ENCODE data around the gene NINJ1. TPM values are rescaled to one million over a fixed set of nuclear protein-coding genes. Genes with fewer than 3 reads are reported as not detected.

NINJ1 gene
- total RNA-seq, 1 donor from 2014 or later: 3.9 TPM

GRCh38 chr9:93089481-93089991, 44.5 kb downstream of the NINJ1 start:
- Mint-ChIP-seq H3K27ac (no peak overlapping the region), H3K4me3 (no peak overlapping the region)

GRCh38 chr9:93089024-93089423, 45.0 kb downstream of the NINJ1 start:
- Histone ChIP-seq H3F3A (ENCODE audit: low read depth) (no peaks in the 10 kb centered on the region), H3K9me3 (ENCODE audit: low read depth) (no peaks in the 10 kb centered on the region), H3K4me2 (no peak overlapping the region), H3K4me3 (no peak overlapping the region), H3K36me3 (no peaks in the 10 kb centered on the region), H4K20me1 (ENCODE audit: low read depth) (no peaks in the 10 kb centered on the region), H3K9ac (no peak overlapping the region), H2AFZ (replicated peaks) (peak overlapping the region; percentile 45), H3K27me3 (no peaks in the 10 kb centered on the region), H3K27ac (no peak overlapping the region), H3K79me2 (ENCODE audit: low read depth) (no peaks in the 10 kb centered on the region), H3K4me1 (no peaks in the 10 kb centered on the region)
- Mint-ChIP-seq H3K27me3 (ENCODE audit: insufficient read depth, low read depth) (peaks cover 8% of the 10 kb centered on the region), H3K9me3 (peaks cover 2% of the 10 kb centered on the region), H3K36me3 (no peaks in the 10 kb centered on the region), H3K27ac (no peak overlapping the region), H3K4me3 (no peak overlapping the region), H3K4me1 (peaks cover 33% of the 10 kb centered on the region)
- DNase-seq (ENCODE audit: low spot score): peak; percentile 0
- TF ChIP-seq EZH2phosphoT487 (IDR thresholded peaks at IDR 0.05) (no peak), EZH2 (IDR thresholded peaks at IDR 0.05) (no peak), CTCF (IDR thresholded peaks at IDR 0.05) (no peak)

More at GRCh38 chr9:93089481-93089991, 44.5 kb downstream of the NINJ1 start:
- H3K9me3 Mint-ChIP-seq: peaks cover 2% of the 10 kb centered on the region
- no peaks in the 10 kb centered on the region for H3K4me1 ChIP-seq
- TF ChIP-seq EZH2 (IDR thresholded peaks at IDR 0.05) (no peak), CTCF (IDR thresholded peaks at IDR 0.05) (no peak), EZH2phosphoT487 (IDR thresholded peaks at IDR 0.05) (no peak)
- H3K36me3 Mint-ChIP-seq: no peaks in the 10 kb centered on the region
- peak overlapping the region; percentile 45 for H2AFZ ChIP-seq (replicated peaks)
- no peak overlapping the region for H3K4me3 ChIP-seq
- H3F3A ChIP-seq (ENCODE audit: low read depth): no peaks in the 10 kb centered on the region
- H3K79me2 ChIP-seq (ENCODE audit: low read depth): no peaks in the 10 kb centered on the region
- DNase-seq (ENCODE audit: low spot score): peak; percentile 1
- no peak overlapping the region for H3K27ac ChIP-seq
- no peak overlapping the region for H3K4me2 ChIP-seq
- H3K36me3 ChIP-seq: no peaks in the 10 kb centered on the region
- H3K27me3 ChIP-seq: no peaks in the 10 kb centered on the region
- peaks cover 8% of the 10 kb centered on the region for H3K27me3 Mint-ChIP-seq (ENCODE audit: insufficient read depth, low read depth)
- no peaks in the 10 kb centered on the region for H3K9me3 ChIP-seq (ENCODE audit: low read depth)
- no peaks in the 10 kb centered on the region for H4K20me1 ChIP-seq (ENCODE audit: low read depth)
- H3K9ac ChIP-seq: no peak overlapping the region
- H3K4me1 Mint-ChIP-seq: peaks cover 35% of the 10 kb centered on the region

DNA sequence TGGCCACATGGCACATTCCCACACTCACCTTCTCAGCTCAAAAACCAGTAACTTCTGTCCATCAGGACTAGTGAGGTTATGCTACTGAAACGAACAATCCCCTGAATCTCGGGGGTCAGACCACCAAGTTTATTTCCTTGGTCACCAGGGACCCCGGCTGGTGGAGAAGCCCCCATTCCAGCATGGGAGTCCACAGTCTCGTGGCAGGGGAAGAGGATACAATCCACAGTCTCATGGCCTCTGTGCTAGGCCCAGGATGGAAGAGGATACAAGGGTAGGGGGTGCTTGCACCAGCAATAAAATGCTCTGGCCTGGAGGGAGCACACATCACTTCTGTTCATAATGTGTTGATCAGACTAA, 45.4 kb downstream of the NINJ1 start:
- Histone ChIP-seq H3K9me3 (ENCODE audit: low read depth) (no peaks in the 10 kb centered on the region), H3F3A (ENCODE audit: low read depth) (no peaks in the 10 kb centered on the region), H3K4me2 (no peak overlapping the region), H3K4me1 (no peaks in the 10 kb centered on the region), H2AFZ (replicated peaks) (no peak overlapping the region), H3K79me2 (ENCODE audit: low read depth) (no peaks in the 10 kb centered on the region), H3K4me3 (no peak overlapping the region), H4K20me1 (ENCODE audit: low read depth) (no peaks in the 10 kb centered on the region), H3K27me3 (no peaks in the 10 kb centered on the region), H3K9ac (no peak overlapping the region), H3K36me3 (no peaks in the 10 kb centered on the region), H3K27ac (no peak overlapping the region)
- Mint-ChIP-seq H3K4me1 (peaks cover 32% of the 10 kb centered on the region), H3K36me3 (no peaks in the 10 kb centered on the region), H3K9me3 (peaks cover 2% of the 10 kb centered on the region), H3K4me3 (no peak overlapping the region), H3K27me3 (ENCODE audit: insufficient read depth, low read depth) (peaks cover 9% of the 10 kb centered on the region), H3K27ac (peak overlapping the region; percentile 40)
- TF ChIP-seq EZH2 (IDR thresholded peaks at IDR 0.05): no peak
- TF ChIP-seq EZH2phosphoT487 (IDR thresholded peaks at IDR 0.05): no peak
- TF ChIP-seq CTCF (IDR thresholded peaks at IDR 0.05): no peak
- DNase-seq (ENCODE audit: low spot score): no peak

All from neural progenitor cell (in vitro differentiated cells).